ENCODE data around the gene HSPB8.

HSPB8 gene

DNA sequence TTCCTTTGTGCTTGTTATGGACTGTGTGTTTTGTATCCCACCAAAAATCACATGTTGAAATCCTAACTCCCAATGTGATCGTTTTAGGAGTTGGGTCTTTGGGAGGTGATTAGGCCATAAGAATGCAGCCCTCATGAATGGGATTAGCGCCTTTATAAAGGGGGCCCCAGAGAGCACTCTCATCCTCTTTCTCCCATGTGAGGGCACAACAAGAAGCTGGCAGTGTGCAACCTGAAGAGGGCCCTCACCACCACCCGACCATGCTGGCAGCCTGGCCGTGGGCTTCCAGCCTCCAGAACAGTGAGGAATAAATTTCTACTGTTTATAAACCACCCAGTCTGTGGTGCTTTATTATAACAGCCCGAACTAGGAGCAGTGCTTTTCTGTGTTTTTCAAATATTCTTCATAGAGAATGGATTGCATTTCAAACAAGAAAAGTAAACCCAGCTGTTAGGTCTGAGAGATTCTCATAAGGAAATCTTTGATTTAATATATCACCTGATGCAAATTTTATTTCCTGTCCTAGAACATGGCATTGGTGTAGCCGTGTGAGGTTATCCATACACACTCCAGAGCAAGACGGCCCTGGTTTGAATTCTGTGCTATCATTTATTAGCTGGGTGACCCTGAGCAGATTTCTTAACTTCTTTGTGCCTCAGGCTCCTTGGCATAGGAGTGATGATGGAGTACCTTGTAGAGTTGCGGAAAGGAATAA lies 27.8 kb downstream of the HSPB8 start:
- no peak overlapping the region for H3K4me3 ChIP-seq (ENCODE audit: low read depth in 1 of 2, low read length in 2 of 2)
- peaks cover 4% of the 10 kb centered on the region for H3K27me3 ChIP-seq (ENCODE audit: insufficient read depth, low read length, poor library complexity)
- H3K4me1 ChIP-seq (ENCODE audit: insufficient read depth, low read length) = no peaks in the 10 kb centered on the region
- DNase-seq (no peak), ATAC-seq (ENCODE audit: insufficient read depth, low read depth) (no peak)
- H3K9ac ChIP-seq (ENCODE audit: low read depth, low read length) = no peak overlapping the region
- H3K4me2 ChIP-seq (ENCODE audit: insufficient read depth, low read length) = no peak overlapping the region
- no peak overlapping the region for H3K27ac ChIP-seq (ENCODE audit: low read length)
- no peak overlapping the region for H2AFZ ChIP-seq (ENCODE audit: low read depth, low read length)
- no peaks in the 10 kb centered on the region for H3K9me3 ChIP-seq (ENCODE audit: insufficient read depth, low read length, severe bottlenecking)
- no peaks in the 10 kb centered on the region for H3K36me3 ChIP-seq (ENCODE audit: insufficient read depth, low read length)
- H3K79me2 ChIP-seq (ENCODE audit: insufficient read depth, low read length) = no peaks in the 10 kb centered on the region
- TF ChIP-seq EZH2 (IDR thresholded peaks at IDR 0.05; ENCODE audit: borderline replicate concordance, low read depth, low read length, severe bottlenecking) = no peak
- TF ChIP-seq, protein P1, sequence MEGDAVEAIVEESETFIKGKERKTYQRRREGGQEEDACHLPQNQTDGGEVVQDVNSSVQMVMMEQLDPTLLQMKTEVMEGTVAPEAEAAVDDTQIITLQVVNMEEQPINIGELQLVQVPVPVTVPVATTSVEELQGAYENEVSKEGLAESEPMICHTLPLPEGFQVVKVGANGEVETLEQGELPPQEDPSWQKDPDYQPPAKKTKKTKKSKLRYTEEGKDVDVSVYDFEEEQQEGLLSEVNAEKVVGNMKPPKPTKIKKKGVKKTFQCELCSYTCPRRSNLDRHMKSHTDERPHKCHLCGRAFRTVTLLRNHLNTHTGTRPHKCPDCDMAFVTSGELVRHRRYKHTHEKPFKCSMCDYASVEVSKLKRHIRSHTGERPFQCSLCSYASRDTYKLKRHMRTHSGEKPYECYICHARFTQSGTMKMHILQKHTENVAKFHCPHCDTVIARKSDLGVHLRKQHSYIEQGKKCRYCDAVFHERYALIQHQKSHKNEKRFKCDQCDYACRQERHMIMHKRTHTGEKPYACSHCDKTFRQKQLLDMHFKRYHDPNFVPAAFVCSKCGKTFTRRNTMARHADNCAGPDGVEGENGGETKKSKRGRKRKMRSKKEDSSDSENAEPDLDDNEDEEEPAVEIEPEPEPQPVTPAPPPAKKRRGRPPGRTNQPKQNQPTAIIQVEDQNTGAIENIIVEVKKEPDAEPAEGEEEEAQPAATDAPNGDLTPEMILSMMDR (IDR thresholded peaks at IDR 0.05; ENCODE audit: borderline replicate concordance, extremely low read depth, low read length, poor library complexity, severe bottlenecking) = no peak
- no peaks in the 10 kb centered on the region for H4K20me1 ChIP-seq (ENCODE audit: insufficient read depth, low read length)

DNA sequence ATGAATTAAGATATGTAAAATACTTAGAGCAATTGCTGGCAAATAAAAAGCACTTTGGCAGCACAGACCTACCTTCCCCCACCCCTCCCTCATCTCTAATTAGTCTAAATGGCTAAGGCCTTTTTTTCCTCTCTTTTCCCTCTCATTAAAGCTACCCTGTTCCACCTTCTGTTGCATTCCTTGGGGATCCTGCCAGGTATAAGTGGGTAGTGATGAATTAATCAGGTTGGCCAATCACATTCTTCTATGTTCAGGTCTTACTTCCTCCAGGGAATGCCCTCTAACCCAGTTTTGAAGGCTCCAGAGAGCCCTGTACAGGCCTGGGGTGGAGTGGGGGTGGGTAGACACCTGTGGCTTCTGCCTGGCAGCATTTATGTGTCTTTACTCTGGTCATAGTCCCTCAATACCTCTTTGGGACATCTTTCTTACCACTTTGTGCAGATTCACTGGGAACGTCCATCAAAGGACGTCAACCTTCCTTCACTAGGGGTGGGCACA lies 28.4 kb downstream of the HSPB8 start:
- no peaks in the 10 kb centered on the region for H3K9me3 ChIP-seq (ENCODE audit: insufficient read depth, low read length, severe bottlenecking)
- H3K9ac ChIP-seq (ENCODE audit: low read depth, low read length) = no peak overlapping the region
- no peak overlapping the region for H2AFZ ChIP-seq (ENCODE audit: low read depth, low read length)
- TF ChIP-seq, protein P1 (IDR thresholded peaks at IDR 0.05; ENCODE audit: borderline replicate concordance, extremely low read depth, low read length, poor library complexity, severe bottlenecking) = no peak
- no peak for TF ChIP-seq EZH2 (IDR thresholded peaks at IDR 0.05; ENCODE audit: borderline replicate concordance, low read depth, low read length, severe bottlenecking)
- no peaks in the 10 kb centered on the region for H3K4me1 ChIP-seq (ENCODE audit: insufficient read depth, low read length)
- DNase-seq (no peak), ATAC-seq (ENCODE audit: insufficient read depth, low read depth) (no peak)
- no peak overlapping the region for H3K27ac ChIP-seq (ENCODE audit: low read length)
- H3K27me3 ChIP-seq (ENCODE audit: insufficient read depth, low read length, poor library complexity) = peaks cover 4% of the 10 kb centered on the region
- H4K20me1 ChIP-seq (ENCODE audit: insufficient read depth, low read length) = no peaks in the 10 kb centered on the region
- H3K36me3 ChIP-seq (ENCODE audit: insufficient read depth, low read length) = no peaks in the 10 kb centered on the region
- H3K4me3 ChIP-seq (ENCODE audit: low read depth in 1 of 2, low read length in 2 of 2) = no peak overlapping the region
- no peaks in the 10 kb centered on the region for H3K79me2 ChIP-seq (ENCODE audit: insufficient read depth, low read length)
- no peak overlapping the region for H3K4me2 ChIP-seq (ENCODE audit: insufficient read depth, low read length)

DNA sequence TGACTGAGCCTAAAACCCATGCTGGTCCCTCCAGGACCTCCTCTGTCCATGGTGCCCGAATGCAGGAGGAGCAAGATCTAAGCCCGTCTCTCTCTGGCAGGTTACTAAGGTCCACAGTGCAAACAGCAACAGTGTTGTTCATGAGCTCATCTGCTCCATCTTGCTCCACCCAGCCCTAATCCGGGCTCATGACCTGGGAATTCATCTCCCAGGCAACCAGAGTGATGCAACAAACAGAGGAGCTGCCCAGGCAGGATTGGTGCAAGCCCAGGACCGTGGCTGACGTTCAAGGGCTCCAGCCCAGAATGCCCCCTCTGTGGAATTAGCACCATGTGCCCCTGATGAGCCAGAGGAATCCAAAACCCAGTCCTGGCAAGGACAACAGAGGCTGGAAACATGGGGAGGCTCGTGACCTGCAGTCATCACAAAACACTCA lies 29.9 kb downstream of the HSPB8 start:
- DNase-seq (no peak), ATAC-seq (ENCODE audit: insufficient read depth, low read depth) (no peak)
- Histone ChIP-seq H3K4me2 (ENCODE audit: insufficient read depth, low read length) (no peak overlapping the region), H2AFZ (ENCODE audit: low read depth, low read length) (no peak overlapping the region), H3K9me3 (ENCODE audit: insufficient read depth, low read length, severe bottlenecking) (no peaks in the 10 kb centered on the region), H4K20me1 (ENCODE audit: insufficient read depth, low read length) (no peaks in the 10 kb centered on the region), H3K9ac (ENCODE audit: low read depth, low read length) (no peak overlapping the region), H3K27me3 (ENCODE audit: insufficient read depth, low read length, poor library complexity) (peaks cover 4% of the 10 kb centered on the region), H3K36me3 (ENCODE audit: insufficient read depth, low read length) (no peaks in the 10 kb centered on the region), H3K4me1 (ENCODE audit: insufficient read depth, low read length) (no peaks in the 10 kb centered on the region), H3K27ac (ENCODE audit: low read length) (no peak overlapping the region), H3K79me2 (ENCODE audit: insufficient read depth, low read length) (no peaks in the 10 kb centered on the region), H3K4me3 (ENCODE audit: low read depth in 1 of 2, low read length in 2 of 2) (no peak overlapping the region)
- no peak for TF ChIP-seq EZH2 (IDR thresholded peaks at IDR 0.05; ENCODE audit: borderline replicate concordance, low read depth, low read length, severe bottlenecking)
- TF ChIP-seq, protein P1 (IDR thresholded peaks at IDR 0.05; ENCODE audit: borderline replicate concordance, extremely low read depth, low read length, poor library complexity, severe bottlenecking) = no peak

Data from DND-41 (cell line).